IPS DF 6.9 (cell line): ENCODE results near the gene FAM199X.
A peak's percentile ranks its signal among the peaks of the same experiment; 100 is the strongest.

Source experiments
- DNase-seq: peaks from one replicate; pipeline ENCODE4 v3.0.0-alpha.2; 2013; ENCODE audit warnings: low read depth, low spot score
- H3K27ac ChIP-seq: one replicate; pipeline ENCODE4 v1.5.1; 2013; ENCODE audit warnings: low read length, control low read depth
- H3K27me3 ChIP-seq: 2 replicates; pipeline ENCODE4 v1.6.1; 2013; ENCODE audit warnings: mild to moderate bottlenecking, low read length; ENCODE audit not compliant: control insufficient read depth, insufficient read depth
- H3K36me3 ChIP-seq: 2 replicates; pipeline ENCODE4 v1.6.1; 2013; ENCODE audit warnings: low read length; ENCODE audit not compliant: control insufficient read depth, insufficient read depth
- H3K4me1 ChIP-seq: 2 replicates; pipeline ENCODE4 v1.6.1; 2013; ENCODE audit warnings: low read length; ENCODE audit not compliant: control insufficient read depth, insufficient read depth
- H3K4me3 ChIP-seq: 2 replicates; pipeline ENCODE4 v1.5.1; 2013; ENCODE audit warnings: mild to moderate bottlenecking, low read length
- H3K9me3 ChIP-seq: 2 replicates; pipeline ENCODE4 v1.6.1; 2013; ENCODE audit warnings: low read length, inconsistent platforms; ENCODE audit not compliant: control insufficient read depth, insufficient read depth
- WGBS: extraction: QIAGEN DNeasy Blood & Tissue Kit; methylation state at CpG from one replicate; pipeline ENCODE4 v1.1.7; 2013; ENCODE audit warnings: mixed read lengths, missing lambda C conversion rate; ENCODE audit not compliant: insufficient read length, insufficient coverage; 5-methylcytosine and 5-hydroxymethylcytosine counted together

The FAM199X gene

DNA sequence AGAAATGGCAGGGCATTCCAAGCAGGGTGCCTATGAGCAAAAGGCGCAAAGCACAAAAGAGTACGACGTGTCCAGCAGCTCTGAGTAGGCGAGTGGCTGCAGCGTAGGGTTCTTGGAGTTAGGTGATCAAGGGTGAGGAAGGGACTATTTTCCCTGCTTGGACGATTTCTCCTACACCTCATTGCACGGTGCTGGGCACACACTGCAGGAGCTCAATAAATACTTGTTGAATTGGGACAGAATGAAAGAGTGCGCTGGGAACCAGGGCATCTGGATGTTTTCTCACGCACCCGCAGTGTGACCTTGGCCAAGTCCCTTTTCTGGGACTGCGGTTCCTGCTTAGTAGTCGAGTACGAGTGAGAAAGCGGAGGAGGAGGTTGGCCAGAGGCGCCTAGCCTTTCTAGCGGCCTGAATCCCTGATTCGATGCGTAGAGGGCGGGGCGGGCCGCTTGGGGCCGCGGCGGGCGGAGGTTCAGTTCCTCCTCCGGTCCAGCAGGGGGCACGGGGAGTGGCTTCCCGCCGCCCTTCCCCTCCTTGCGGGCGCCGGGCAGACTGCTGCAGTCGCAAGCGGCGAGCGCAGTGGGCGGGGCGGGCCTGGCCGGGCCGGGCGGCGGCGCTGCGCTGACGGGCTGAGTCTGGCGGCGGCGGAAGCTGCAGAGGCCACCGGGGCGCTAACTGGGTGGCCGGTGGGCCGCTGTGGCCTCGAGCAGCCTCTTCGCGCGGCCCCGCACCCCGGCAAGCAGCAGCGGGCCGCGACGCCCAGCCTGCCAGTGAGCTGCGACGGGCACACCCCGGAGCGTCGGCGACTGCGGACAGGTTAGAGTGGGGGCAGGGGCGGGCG lies at the start of gene FAM199X:
TSS of gene FAM199X (plus strand) at position 560 of the 841 bp plus-strand sequence. CDS start 333 bp downstream, outside the sequence.
- Histone ChIP-seq H3K27ac (no peak within 1 kb of the TSS), H3K4me3 (peak within 1 kb of the TSS; percentile 85), H3K4me1 (no peaks in the 10 kb centered on the region), H3K27me3 (no peaks in the 10 kb centered on the region), H3K9me3 (no peaks in the 10 kb centered on the region), H3K36me3 (no peaks in the 10 kb centered on the region)
- DNase-seq, result peak; percentile 43
- no CpG with 5 or more reads among the region's 71 CpGs for WGBS

GRCh38 chrX:104117759-104118158 lies 48.5 kb upstream of the FAM199X start:
- no peak for DNase-seq
- Histone ChIP-seq H3K27me3 (no peaks in the 10 kb centered on the region), H3K27ac (no peak overlapping the region), H3K4me1 (no peaks in the 10 kb centered on the region), H3K9me3 (no peaks in the 10 kb centered on the region), H3K4me3 (no peak overlapping the region), H3K36me3 (no peaks in the 10 kb centered on the region)

GRCh38 chrX:104118765-104119164 lies 47.5 kb upstream of the FAM199X start:
- Histone ChIP-seq H3K9me3 (no peaks in the 10 kb centered on the region), H3K4me1 (no peaks in the 10 kb centered on the region), H3K36me3 (no peaks in the 10 kb centered on the region), H3K27ac (no peak overlapping the region), H3K4me3 (no peak overlapping the region), H3K27me3 (no peaks in the 10 kb centered on the region)
- DNase-seq, result no peak
- WGBS, result no CpG with 5 or more reads among the region's 1 CpG

DNA sequence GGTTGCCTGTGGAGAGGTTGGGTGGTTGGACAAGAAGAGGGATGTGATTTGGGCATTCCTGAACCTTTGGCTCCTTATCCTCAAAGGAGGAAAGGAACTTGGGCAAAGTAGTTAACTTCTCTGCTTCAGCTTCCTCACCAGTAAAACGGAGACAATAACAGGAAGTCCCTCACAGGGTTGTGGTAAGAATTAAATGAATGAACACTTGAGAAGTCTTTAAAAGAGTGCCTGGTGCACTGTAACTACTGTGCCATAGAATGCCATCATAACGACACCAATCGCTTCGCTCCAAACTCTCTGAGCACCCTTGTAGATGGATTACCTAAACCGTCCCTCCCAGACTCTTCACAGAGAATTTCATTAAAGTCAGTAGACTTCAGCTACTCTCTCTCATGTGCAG lies 43.4 kb upstream of the FAM199X start:
- WGBS, result no CpG with 5 or more reads among the region's 5 CpGs
- H3K36me3 ChIP-seq, result no peaks in the 10 kb centered on the region
- no peak overlapping the region for H3K4me3 ChIP-seq
- DNase-seq, result no peak
- H3K4me1 ChIP-seq, result no peaks in the 10 kb centered on the region
- no peaks in the 10 kb centered on the region for H3K27me3 ChIP-seq
- H3K27ac ChIP-seq, result no peak overlapping the region
- no peaks in the 10 kb centered on the region for H3K9me3 ChIP-seq

DNA sequence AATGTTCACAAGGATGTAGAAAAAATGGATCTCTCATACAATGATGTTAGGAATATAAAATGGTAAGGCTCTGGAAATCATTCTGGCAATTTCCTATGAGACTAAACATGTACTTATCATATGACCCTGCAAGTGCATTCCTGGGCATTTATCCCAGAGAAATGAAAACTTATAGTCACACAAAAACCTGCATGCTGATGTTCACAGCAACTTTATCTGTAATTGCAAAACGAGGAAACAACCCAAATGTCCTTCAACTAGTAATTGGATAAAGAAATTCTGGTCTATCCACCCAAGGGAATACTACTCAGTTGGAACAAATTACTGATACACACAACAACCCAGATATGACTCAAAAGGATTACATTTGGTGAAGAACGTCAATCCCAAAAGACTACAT lies 39.4 kb upstream of the FAM199X start:
- Histone ChIP-seq H3K4me1 (no peaks in the 10 kb centered on the region), H3K36me3 (no peaks in the 10 kb centered on the region), H3K9me3 (no peaks in the 10 kb centered on the region), H3K27me3 (no peaks in the 10 kb centered on the region), H3K27ac (no peak overlapping the region), H3K4me3 (no peak overlapping the region)
- no CpG with 5 or more reads among the region's 2 CpGs for WGBS
- DNase-seq, result no peak

DNA sequence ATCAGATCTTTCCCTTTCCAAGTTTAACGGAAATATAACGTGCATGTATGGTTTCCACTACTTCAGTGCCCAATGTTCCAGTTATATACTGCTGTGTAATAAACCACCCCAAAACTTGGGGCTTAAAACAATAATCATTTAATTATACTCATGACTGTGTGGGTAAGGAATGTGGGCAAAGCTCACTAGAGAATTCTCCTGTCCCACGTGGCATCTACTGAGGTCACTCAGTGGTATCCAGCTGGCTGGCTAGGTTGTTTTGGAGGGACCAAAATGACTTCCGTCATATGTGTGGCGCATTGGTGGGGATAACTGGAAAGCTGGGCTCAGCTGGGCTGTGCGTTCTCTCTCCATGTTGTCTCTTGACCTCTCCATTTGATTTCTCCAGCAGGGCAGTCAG lies 35.4 kb upstream of the FAM199X start:
- H3K4me1 ChIP-seq, result no peaks in the 10 kb centered on the region
- no CpG with 5 or more reads among the region's 6 CpGs for WGBS
- H3K4me3 ChIP-seq, result no peak overlapping the region
- no peaks in the 10 kb centered on the region for H3K36me3 ChIP-seq
- no peaks in the 10 kb centered on the region for H3K27me3 ChIP-seq
- H3K9me3 ChIP-seq, result no peaks in the 10 kb centered on the region
- H3K27ac ChIP-seq, result no peak overlapping the region
- DNase-seq, result no peak

DNA sequence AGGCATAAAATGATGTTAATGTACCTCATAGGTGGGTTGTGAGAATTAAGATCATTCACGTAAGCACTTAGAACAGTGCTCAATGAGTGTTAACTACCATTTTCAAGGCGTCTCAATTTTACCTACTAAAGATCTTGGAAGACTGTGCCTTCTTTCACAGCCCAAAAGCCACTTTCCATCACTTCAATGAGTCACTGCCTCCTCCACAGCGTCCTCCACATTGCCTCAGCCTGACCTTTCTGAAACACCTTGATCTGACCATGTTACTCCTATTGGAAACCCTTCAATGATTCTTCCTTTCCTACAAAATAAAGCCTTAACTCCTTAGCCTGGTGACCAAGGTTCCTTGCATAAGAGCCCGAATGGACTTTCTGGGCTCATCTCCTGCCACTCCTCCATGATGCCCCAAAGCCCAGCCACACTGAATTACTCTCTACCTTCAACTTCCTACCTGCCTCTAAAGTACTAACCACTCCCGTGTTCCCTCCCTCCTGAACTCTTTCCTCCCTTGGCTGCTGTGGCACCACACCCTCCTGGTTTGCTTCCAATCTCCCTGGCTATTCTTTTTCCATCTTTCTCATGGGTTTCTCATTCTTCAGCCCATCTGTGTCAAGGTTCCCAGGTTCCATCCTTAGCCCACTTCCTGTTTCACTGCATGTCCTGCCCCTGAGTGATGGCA lies 31.5 kb upstream of the FAM199X start:
- no peaks in the 10 kb centered on the region for H3K36me3 ChIP-seq
- H3K27me3 ChIP-seq, result no peaks in the 10 kb centered on the region
- H3K4me1 ChIP-seq, result no peaks in the 10 kb centered on the region
- no peaks in the 10 kb centered on the region for H3K9me3 ChIP-seq
- no peak overlapping the region for H3K4me3 ChIP-seq
- no CpG with 5 or more reads among the region's 5 CpGs for WGBS
- DNase-seq, result no peak
- no peak overlapping the region for H3K27ac ChIP-seq

GRCh38 chrX:104135677-104136076 lies 30.6 kb upstream of the FAM199X start:
- H3K27me3 ChIP-seq, result no peaks in the 10 kb centered on the region
- H3K9me3 ChIP-seq, result no peaks in the 10 kb centered on the region
- no peaks in the 10 kb centered on the region for H3K4me1 ChIP-seq
- H3K27ac ChIP-seq, result no peak overlapping the region
- DNase-seq, result no peak
- no peak overlapping the region for H3K4me3 ChIP-seq
- no CpG with 5 or more reads among the region's 1 CpG for WGBS
- no peaks in the 10 kb centered on the region for H3K36me3 ChIP-seq

- no peaks in the 10 kb centered on the region for H3K36me3 ChIP-seq
- DNase-seq, result no peak
- no peaks in the 10 kb centered on the region for H3K4me1 ChIP-seq
- WGBS, result no CpG with 5 or more reads among the region's 10 CpGs
- no peak overlapping the region for H3K27ac ChIP-seq
- no peaks in the 10 kb centered on the region for H3K27me3 ChIP-seq
- no peaks in the 10 kb centered on the region for H3K9me3 ChIP-seq
- no peak overlapping the region for H3K4me3 ChIP-seq
These were observed 29.8 kb upstream of the FAM199X start for GRCh38 chrX:104136241-104137019.

DNA sequence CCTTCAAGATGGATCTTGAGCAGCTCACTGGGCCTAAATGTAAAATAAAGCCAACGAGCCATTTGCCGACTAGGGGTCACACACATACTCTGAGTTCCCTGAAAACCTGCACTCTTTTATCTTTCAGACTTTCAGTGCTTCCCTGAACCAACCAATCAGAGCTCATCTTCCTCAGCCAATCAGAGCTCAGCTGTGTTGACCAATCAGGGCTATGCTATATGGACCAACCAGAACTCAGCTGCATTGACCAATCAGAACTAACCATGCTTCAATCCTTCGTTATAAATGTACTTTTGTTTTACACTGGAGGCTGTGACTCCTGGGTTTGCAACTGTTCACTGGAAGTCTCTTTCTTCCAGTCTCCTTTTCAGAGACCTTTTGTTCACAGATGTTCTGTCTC lies 28.8 kb upstream of the FAM199X start:
- WGBS, result no CpG with 5 or more reads among the region's 3 CpGs
- no peaks in the 10 kb centered on the region for H3K9me3 ChIP-seq
- DNase-seq, result no peak
- no peaks in the 10 kb centered on the region for H3K27me3 ChIP-seq
- no peaks in the 10 kb centered on the region for H3K4me1 ChIP-seq
- H3K4me3 ChIP-seq, result no peak overlapping the region
- H3K36me3 ChIP-seq, result no peaks in the 10 kb centered on the region
- no peak overlapping the region for H3K27ac ChIP-seq
